KOPT-K1 (cell line): ENCODE data around the gene SNU13.
"Not testable (repeated sequence)": the region's sequence is repeated elsewhere in the genome, so short reads cannot be mapped to it uniquely, and the experiment has no call there.

Experiments
- H3K27ac ChIP-seq: fragments of 200-600 bp; sonication (generic); 2 replicates; pipeline ENCODE4 v1.5.1; 2016; ENCODE audit warnings: antibody characterized with exemption, mild to moderate bottlenecking, low read depth, low read length; ENCODE audit not compliant: poor library complexity, severe bottlenecking
- H3K36me3 ChIP-seq: fragments of 200-600 bp; sonication (generic); 2 replicates; pipeline ENCODE4 v1.5.1; 2017; ENCODE audit warnings: antibody characterized with exemption, mild to moderate bottlenecking, low read length, moderate library complexity; ENCODE audit not compliant: insufficient read depth
- H3K9me3 ChIP-seq: fragments of 200-600 bp; sonication (generic); 2 replicates; pipeline ENCODE4 v1.5.1; 2017; ENCODE audit warnings: antibody characterized with exemption, low read length, mild to moderate bottlenecking; ENCODE audit not compliant: insufficient read depth, poor library complexity, severe bottlenecking

Gene SNU13

DNA sequence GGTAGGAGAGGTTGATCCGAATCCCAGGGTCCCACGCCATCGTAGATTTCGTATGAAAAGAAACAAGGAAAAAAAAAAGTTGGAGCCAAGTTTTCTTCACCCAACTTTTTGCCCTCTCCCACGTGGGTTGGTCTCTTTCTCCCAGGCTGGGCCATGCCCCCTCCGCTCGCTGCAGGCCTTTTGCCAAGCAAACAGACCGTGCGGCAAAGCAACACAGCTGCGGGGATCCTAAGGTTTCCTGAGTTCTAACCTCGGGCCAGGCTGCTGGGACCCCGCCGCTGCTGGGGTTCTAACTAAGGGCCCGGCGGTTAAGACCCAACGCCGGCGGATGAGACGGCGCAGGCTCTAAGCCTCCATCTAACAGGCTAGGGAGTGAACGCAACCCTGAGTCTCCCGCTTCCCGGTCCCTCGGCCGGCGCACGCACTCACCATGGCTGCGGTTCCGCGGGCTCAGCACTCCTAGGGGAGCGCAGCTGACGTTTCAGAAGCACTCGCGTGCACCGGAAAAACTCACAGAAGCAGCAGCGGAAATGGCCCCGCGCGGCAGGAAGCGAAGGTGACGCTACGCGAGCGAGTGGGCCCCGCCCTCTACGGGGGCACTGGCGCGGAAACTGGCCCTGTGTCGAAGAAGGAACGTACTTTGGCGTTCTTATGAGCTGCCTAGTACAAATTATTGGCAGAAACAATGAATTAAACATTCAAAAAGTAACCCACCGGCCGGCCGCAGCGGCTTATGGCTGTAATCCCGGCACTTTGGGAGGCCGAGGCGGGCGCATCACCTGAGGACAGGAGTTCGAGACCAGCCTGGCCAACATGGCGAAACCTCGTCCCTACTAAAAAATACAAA lies at the start of gene SNU13:
TSS of gene SNU13 (minus strand) at position 503 of the 847 bp plus-strand sequence. CDS start at position 432, 71 bp downstream.
- Histone ChIP-seq H3K9me3 (no peaks in the 10 kb centered on the region), H3K36me3 (peaks cover 11% of the 10 kb centered on the region; the same call in 1 of the 2 replicates), H3K27ac (peak within 1 kb of the TSS; percentile 85)

DNA sequence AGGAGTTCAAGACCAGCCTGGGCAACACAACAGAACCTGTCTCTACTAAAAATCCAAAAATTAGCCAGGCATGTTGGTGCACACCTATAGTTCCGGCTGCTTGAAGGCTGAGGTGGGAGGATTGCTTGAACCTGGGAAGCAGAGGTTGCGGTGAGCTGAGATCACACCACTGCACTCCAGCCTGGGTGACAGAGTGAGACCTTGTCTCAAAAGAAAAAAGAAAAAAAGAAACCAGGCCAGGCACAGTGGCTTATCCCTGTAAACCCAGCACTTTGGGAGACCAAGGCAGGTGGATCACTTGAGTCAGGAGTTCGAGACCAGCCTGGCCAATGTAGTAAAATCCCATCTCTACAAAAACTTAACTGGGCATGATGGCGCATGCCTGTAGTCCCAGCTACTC lies 44.6 kb upstream of the SNU13 start:
- H3K27ac ChIP-seq, H3K36me3 ChIP-seq, H3K9me3 ChIP-seq: not testable (repeated sequence)

GRCh38 chr22:41732096-41732772 lies 43.6 kb upstream of the SNU13 start:
- Histone ChIP-seq H3K9me3 (no peaks in the 10 kb centered on the region), H3K36me3 (no peaks in the 10 kb centered on the region), H3K27ac (no peak overlapping the region)

- H3K36me3 ChIP-seq: no peaks in the 10 kb centered on the region
- H3K27ac ChIP-seq: no peak overlapping the region
- no peaks in the 10 kb centered on the region for H3K9me3 ChIP-seq
These were observed 42.9 kb upstream of the SNU13 start for GRCh38 chr22:41731609-41732008.

GRCh38 chr22:41725510-41726110 lies 36.9 kb upstream of the SNU13 start:
- H3K27ac ChIP-seq: no peak overlapping the region
- no peaks in the 10 kb centered on the region for H3K9me3 ChIP-seq
- H3K36me3 ChIP-seq: no peaks in the 10 kb centered on the region

DNA sequence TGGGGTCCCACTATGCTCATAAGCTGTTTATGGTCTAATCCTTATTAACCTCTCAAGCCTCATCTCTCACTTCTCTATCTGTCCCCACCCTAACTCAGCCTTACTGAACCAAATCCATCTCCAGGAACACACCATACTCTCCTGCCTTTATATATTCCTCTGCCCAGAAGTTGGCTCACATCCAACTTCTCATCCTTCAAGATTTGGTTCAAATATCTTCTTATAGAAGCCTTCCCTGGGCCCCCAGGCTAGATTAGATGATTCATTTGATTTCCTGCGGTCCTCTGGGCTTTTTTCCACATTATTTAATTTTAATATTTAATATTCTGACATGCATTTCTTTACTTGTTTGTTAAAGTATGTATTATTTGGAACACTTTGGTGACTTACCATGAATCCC lies 33.8 kb upstream of the SNU13 start:
- Histone ChIP-seq H3K27ac (no peak overlapping the region), H3K36me3 (no peaks in the 10 kb centered on the region), H3K9me3 (no peaks in the 10 kb centered on the region)

GRCh38 chr22:41713004-41713403 lies 24.3 kb upstream of the SNU13 start:
- no peaks in the 10 kb centered on the region for H3K36me3 ChIP-seq
- no peak overlapping the region for H3K27ac ChIP-seq
- no peaks in the 10 kb centered on the region for H3K9me3 ChIP-seq

DNA sequence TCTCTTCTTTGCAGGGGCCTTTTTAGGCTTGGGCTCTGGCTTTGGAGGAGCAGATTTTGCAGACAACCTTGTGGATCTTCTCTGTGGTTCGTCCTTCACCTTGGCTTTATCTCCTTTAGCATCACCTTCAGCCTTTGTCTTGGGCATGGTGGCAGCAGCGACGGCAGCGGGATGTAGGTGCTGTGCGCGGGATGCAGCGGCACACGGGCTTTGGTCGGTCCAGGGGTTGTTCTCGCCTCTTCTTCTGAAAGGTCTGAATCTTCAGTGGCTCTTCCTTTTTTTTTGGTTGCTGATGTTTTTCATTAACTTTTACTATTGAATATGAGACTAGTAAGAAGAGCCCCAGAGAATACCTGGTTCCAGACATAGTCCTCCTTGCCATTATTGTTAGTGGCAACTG lies 20.7 kb upstream of the SNU13 start:
- H3K36me3 ChIP-seq: no peaks in the 10 kb centered on the region
- H3K9me3 ChIP-seq: no peaks in the 10 kb centered on the region
- H3K27ac ChIP-seq: no peak overlapping the region

DNA sequence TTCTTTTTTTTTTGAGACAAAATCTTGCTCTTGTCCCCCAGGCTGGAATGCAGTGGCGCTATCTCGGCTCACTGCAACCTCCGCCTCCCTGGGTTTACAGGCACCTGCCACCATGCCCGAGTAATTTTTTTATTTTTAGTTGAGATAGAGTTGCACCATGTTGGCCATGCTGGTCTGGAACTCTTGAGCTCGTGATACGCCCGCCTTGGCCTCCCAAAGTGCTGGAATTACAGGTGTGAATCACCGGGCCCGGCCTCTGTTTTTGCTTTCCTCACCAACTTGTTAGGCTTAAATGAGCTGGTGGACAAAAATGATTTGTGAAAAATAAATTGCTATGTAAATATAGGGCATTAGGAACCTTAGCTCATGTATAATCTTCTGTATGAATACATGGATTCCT lies 14.1 kb upstream of the SNU13 start:
- Histone ChIP-seq H3K27ac (no peak overlapping the region), H3K36me3 (no peaks in the 10 kb centered on the region)

DNA sequence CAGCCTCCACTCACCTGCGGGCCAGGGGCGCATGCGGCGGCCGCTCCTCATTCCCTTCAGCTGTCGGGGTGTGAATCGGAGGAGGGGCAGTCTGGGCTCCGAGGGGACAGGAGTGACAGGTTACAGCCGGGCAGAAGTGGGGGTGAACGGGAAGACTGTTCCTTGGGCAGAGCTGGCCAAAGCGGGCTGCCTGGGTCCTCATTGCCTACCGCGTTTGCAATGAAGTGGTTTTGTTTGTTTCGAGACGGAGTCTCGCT lies 11.4 kb upstream of the SNU13 start:
- Histone ChIP-seq H3K36me3 (peaks cover 2% of the 10 kb centered on the region; the same call in 1 of the 2 replicates), H3K9me3 (no peaks in the 10 kb centered on the region), H3K27ac (no peak overlapping the region)

More for the DNA sequence above, 14.1 kb upstream of the SNU13 start:
- no peaks in the 10 kb centered on the region for H3K9me3 ChIP-seq

- Histone ChIP-seq H3K9me3 (no peaks in the 10 kb centered on the region), H3K27ac (no peak within 1 kb of the TSS), H3K36me3 (peaks cover 8% of the 10 kb centered on the region; the same call in 1 of the 2 replicates)
These were observed 10.8 kb upstream of the SNU13 start, which contains the start of gene MEI1 for GRCh38 chr22:41699264-41700107. MEI1 (plus strand) TSS chr22:41699503; CDS start chr22:41699539, 36 bp downstream.

DNA sequence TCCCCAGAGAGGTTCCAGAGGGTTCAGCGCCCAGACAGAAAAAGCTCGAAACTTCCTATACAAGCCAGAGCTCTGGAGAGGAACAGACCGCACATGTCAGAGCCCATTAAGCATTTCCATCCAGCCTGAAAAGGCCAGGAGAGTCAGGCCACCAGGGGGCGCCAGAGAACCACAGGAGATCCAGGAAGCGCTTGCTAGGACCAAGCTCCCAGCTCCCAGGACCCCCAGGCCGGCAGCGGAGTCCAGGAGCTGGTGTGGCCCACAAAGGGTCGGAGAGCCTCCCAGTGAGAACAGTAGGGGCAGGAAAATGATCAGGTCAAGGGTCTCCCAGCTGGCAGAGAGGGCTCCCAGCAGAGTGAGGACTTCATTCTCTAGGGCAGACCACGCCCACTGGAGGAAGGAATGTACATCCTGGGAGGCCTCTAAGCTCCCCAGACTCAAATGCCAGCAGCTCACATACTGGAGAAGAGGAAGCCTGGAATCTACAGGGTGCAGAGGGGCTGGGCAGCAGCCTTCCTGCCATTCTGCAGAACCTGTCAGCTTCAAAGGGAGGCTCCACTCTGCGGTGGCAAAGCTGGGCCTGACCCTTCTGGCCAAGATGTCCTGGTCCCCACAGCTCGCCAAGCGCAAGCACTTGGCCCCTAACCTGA lies 8.6 kb upstream of the SNU13 start:
- H3K27ac ChIP-seq: peak overlapping the region; percentile 23
- H3K36me3 ChIP-seq: peaks cover 24% of the 10 kb centered on the region; the same call in 1 of the 2 replicates
- H3K9me3 ChIP-seq: no peaks in the 10 kb centered on the region

GRCh38 chr22:41696703-41697102 lies 8.0 kb upstream of the SNU13 start:
- H3K36me3 ChIP-seq: peaks cover 24% of the 10 kb centered on the region; the same call in 1 of the 2 replicates
- peak overlapping the region; percentile 23 for H3K27ac ChIP-seq
- no peaks in the 10 kb centered on the region for H3K9me3 ChIP-seq

DNA sequence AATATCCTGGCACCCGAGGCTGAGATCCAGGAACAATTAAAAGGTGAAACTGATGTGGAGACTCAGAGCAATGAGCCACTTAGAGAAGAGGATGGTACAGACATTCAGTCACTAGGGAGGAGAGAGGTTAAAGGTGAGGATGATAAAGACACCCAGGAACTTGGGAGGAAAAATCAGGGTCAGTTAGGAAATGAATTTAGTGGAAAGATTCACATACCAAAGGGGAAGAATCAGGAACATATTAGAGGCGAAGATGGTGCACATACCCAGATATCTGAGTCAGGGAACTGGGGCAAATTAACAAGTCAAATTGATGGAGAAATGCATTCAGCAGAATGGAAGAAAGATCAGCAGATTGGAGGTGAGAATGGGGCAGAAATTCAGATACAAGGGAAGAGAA lies 6.5 kb upstream of the SNU13 start:
- peaks cover 24% of the 10 kb centered on the region; the same call in 1 of the 2 replicates for H3K36me3 ChIP-seq
- no peaks in the 10 kb centered on the region for H3K9me3 ChIP-seq
- no peak overlapping the region for H3K27ac ChIP-seq
